HG03039 (cell line): ENCODE results near the gene CPB2.

Experiments used
- ATAC-seq: cut with Tn5 transposase; IDR thresholded peaks from one replicate; pipeline ENCODE4 v1.9.1; 2021; ENCODE audit warnings: mild to moderate bottlenecking, moderate library complexity; ENCODE audit not compliant: unreplicated experiment

The CPB2 gene

DNA sequence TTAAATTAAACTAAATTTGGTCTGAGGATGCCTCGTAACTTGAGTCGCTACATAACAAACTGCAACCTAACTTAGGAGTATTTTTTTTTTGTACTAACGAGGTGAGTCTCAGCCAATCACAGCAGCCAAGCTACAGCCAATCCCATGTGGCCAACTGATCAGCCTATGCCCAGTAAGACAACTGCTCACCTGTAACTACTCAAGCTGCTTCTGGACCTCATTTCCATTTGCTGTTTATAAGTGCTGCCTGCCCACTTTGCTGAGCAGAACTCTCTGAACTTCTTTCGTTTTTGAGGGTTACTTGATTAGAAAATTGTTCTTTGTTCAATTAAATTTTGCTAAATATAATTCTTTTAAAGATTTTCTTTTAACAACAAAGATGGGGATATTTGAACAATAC lies 3.8 kb downstream of the CPB2 start:
- ATAC-seq, result no peak

DNA sequence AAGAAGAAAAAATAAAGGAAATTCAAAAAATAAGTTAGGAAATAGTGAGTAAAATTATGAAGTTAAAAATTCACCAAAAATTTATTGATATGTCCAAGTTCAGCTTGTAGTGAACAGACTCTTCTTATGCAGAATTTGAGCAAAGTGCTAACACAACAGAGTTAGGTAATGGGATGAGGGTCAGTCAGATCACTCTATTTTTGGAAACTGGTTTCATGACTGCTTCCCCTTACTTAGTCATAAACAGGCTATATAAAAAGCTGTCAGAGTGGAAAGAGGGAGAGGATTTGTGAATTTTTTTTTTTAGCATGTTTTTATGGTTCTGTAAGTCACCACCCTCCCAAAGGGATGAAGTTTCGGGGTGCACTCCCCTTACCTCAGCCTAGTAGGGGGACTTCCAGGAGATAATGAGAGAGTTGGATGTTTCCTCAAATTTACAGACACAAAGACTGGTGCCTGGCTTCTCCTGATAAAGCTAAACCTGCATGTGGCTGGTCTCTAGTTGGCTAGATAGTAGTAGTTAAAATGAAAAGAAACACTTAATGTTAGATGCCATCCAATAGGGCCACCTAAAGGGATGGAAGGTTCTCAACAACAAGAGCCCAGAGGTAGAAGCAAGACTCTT lies 4.5 kb downstream of the CPB2 start:
- ATAC-seq, result no peak

GRCh38 chr13:46097663-46098062 lies 7.2 kb downstream of the CPB2 start:
- ATAC-seq, result no peak

- no peak for ATAC-seq
Observed at GRCh38 chr13:46097015-46097414, 7.8 kb downstream of the CPB2 start.

GRCh38 chr13:46094478-46094877 lies 10.4 kb downstream of the CPB2 start:
- no peak for ATAC-seq

DNA sequence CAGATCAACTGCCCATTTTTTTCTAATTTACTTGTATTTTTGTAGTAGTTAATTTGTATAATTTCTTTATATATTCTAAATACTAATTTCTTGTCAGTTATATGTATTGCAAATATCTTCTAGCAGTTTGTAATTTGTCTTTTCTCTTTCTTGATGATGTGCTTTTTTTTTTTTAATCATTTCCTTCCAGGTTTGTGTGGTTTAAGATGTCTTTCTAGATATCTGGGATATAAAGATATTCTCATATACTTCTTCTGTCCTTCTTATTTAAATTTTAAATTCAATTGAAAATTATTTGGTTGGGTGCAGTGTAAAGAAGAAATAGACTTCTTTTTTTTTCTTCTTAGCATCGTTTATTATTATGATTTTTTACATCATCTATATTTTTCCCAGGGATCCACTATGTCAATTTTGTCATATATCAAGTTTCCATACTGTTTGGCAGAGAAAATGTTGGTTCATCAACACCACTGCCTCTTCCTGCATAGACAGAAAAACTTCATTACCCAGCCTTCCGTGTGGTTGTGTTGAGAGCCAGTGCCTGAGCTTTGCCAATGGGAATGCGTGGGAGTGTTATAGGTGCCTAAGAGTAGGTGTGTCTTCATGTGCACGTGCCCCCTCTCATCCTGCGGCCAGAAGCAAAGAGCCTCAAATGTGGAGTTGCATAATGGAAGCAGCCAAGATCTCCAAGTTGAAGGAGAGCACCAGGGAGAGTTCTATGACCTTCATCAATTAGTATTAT lies 15.8 kb downstream of the CPB2 start:
- no peak for ATAC-seq

DNA sequence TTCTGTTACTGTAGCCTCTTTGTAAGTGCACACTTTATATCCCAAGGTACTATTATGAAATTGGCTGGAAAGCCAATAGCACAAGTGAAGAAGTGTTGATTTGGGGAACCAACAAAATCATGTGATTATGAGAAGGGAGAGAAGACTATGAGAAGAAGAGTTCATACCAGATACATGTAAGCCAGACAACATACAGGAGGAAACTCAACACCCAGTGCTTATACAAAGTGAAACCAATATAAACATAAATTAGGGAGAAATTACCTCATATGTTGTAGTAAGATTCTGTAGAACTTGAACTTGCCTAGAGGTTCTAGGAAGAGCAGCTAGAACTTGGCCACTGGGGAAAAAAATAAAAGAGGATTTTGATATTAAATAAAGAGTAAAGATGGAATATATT lies 17.4 kb downstream of the CPB2 start:
- ATAC-seq, result no peak

DNA sequence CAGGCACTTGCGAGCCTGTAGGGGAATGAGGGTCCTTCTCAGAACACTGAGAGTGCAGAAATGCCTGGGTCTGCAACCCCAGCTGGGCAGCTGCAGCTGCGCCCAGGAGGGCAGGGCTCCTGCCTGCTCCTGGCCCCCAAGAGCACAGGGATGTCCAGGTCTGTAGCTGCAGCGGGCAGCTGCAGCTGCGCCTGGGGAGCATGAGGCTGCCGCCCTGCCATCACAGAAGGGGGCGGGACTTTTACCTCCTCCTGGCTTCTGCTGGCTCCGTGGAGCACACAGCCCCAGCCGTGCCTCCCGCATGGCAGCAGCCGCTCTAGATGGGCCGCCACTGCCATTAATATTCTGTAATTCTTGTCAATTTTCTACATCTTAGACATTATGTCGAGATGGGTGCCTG lies 17.8 kb downstream of the CPB2 start:
- ATAC-seq, result no peak

DNA sequence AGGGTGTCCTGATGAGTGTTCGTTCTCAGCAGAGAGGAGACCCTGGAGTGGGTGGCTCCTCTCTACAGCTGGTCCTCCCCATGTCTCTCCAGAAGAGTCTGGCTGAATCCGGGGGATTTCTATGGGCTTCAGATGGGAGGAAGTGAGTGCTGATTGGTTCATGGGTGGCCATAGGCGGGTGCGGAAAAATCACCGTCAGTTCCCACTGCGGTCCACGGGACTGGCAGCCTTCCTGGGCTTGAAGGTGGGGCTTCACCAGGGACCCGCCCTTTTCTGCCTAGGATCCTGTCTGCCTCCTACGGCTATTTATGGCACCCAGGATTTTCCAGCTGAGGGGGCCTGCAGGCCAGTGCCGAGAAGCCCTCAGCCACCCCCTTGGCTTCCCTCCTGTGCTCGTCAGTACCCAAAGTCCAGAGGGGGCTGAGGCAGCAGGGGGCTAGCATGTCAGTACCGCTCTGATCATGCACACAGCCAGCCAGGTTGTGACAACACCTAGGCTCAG lies 18.4 kb downstream of the CPB2 start:
- no peak for ATAC-seq

DNA sequence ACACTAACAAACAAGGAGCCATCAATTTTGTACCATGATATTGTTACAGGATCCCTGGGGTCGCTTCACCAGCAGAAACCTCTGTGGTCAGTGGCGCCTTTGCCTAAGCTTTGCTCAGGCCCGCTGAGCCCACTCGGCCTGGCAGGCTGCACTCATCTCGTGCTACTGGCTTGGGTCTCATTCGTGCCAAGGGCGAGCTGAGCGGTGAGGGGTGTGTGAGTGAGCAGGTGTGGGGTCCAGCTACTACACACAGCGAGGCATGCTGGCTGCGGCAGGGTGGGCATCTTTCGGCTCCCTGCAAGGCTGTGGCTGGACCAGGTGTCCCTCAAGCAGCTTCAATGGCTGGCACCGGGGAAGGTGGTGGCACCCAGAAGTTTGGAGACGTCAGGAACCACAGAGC lies 19.1 kb downstream of the CPB2 start:
- no peak for ATAC-seq

DNA sequence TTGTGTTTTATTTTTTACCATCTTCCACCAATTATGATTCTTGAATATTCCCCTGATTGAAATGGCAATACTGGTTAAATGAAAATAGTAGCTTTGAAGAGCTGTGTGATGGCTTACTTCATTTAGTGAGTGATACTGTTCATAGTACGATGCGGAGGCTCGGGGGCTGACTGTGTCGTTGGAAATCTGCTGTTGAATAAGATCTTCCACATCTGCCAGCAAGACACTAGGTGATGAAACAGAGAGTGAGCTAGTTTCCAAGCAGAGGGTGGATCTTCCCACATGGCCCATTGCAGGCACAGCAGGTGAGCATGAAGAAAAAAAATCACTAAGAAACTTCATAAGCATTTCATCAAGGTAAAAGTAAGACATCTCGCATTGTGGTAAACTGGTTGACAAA lies 22.5 kb downstream of the CPB2 start:
- ATAC-seq, result no peak

- ATAC-seq, result no peak
Observed at GRCh38 chr13:46079770-46080169, 25.1 kb downstream of the CPB2 start.

DNA sequence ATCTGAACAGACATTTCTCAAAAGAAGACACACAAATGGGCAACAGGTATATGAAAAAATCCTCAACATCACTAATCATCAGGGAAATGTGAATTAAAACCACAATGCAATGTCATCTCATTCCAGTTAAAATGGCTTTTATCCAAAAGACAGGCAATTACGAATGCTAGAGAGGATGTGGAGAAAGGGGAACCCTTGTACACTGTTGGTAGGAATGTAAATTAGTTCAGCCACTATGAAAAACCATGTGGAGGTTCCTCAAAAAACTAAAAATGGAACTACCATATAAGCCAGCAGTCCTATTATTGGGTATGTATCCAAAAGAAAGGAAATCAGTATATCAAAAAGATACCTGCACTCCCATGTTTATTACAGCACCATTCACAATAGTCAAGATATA lies 27.6 kb downstream of the CPB2 start:
- no peak for ATAC-seq

GRCh38 chr13:46076827-46077226 lies 28.0 kb downstream of the CPB2 start:
- no peak for ATAC-seq

DNA sequence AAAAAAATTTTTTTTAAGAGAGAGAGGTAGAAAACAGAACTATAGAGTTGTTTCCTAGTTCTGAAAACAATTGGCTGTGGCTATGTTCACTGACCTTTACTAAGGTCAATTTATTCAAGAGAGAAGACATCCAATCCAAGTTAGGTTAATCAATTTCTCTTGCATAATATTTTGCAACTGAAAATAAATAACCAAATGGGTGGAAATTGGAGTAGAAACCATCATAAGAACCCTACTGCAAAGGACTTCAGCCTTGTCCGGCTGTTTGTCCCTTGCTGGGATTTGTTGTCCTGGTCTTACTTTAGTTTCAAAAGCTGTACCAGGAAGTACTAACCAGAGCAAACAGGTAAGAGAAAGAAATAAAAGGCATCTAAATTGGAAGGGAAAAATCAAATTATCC lies 29.0 kb downstream of the CPB2 start:
- no peak for ATAC-seq

- ATAC-seq, result peak; percentile 88
Observed at GRCh38 chr13:46071590-46072249, 33.1 kb downstream of the CPB2 start.

DNA sequence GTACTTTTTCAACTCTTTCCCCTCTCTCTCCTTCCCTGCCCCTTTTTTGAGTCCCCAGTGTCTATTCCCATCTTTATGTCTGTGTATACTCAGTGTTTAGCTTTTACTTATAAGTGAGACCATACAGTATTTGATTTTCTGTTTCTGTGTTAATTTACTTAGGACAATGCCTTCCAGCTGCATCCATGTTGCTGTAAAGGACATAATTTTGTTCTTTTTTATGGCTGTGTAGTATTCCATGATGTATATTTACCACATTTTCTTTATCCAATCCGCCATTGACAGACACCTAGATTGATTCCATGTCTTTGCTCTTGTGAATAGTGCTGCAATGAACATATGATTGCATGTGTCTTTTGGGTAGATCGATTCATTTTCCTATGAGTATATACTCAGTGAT lies 41.5 kb downstream of the CPB2 start:
- ATAC-seq, result no peak

DNA sequence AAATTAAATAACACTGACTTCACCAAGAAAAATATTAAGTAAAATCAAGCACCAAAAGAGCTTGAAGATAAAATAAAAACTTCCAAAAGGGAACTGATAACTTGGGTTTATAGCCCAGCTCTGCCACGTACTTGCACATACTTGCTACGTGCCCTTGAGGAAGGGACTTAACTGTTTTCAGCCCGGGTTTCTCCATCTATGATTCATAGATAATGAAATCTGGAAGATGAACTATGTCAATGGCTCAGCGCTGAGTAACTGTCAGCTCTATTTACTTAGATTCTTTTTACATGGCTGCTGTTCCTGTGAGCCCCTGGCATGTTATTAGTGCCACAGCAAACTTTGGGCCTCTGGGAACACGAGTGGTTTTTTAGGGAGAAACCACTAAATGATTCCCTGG lies 42.6 kb downstream of the CPB2 start:
- ATAC-seq, result no peak

- ATAC-seq, result no peak
Observed at GRCh38 chr13:46059405-46059804, 45.4 kb downstream of the CPB2 start.

DNA sequence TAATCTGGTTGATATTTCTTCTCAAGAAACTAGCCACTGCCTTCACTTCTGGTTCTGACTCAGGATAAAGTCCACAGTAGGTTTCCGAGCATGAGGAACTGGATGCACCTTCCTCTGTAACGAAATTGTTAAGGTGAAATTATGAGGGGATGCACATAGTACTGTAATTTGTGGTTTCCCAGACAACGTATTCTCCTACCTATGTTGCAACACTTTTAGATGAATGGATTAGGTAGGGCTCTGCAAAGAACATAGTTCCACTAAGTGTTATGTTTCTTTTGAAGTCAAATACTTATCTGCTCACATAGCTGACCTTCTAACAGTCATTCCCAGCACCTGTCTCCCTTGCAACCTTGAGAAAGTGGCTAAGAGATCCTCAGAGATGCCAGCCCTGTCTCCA lies 46.6 kb downstream of the CPB2 start:
- ATAC-seq, result no peak

GRCh38 chr13:46057256-46058015 lies 47.4 kb downstream of the CPB2 start:
- no peak for ATAC-seq
